GM12878 (cell line): ENCODE results near the gene PGAM1. TPM values are rescaled to one million over a fixed set of nuclear protein-coding genes. Genes with fewer than 3 reads are reported as not detected.
A peak's percentile ranks its signal among the peaks of the same experiment; 100 is the strongest.

ENCODE experiments used
- ATAC-seq: fragments of 200-7000 bp; cut with Tn5 transposase; 3 replicates; pipeline ENCODE4 v1.9.1; 2020; ENCODE audit warnings: mild to moderate bottlenecking, moderate library complexity
- BruUV-seq: library from RNA; stranded (reverse); fragments of 400-500 nt; replicated peaks from 2 replicates; lab custom pipeline; 2021; lab: Mats Ljungman, UMichigan
- CTCF ChIA-PET: fragments of 300-600 bp; sonication (Branson Sonifier 250); formaldehyde crosslinking; extraction: SDS; loops from one replicate; lab custom pipeline; 2021; ENCODE audit warnings: inconsistent platforms; lab: Yijun Ruan, JAX
- POLR2A ChIA-PET: fragments of 350-600 bp; formaldehyde crosslinking; extraction: SDS; loops from one replicate; lab custom pipeline; 2021; ENCODE audit warnings: inconsistent platforms; lab: Charles Lee
- RAD21 ChIA-PET: fragments of 300-600 bp; sonication (Branson Sonifier 250); formaldehyde crosslinking; loops from one replicate; lab custom pipeline; 2023; ENCODE audit warnings: antibody characterized with exemption; ENCODE audit not compliant: unreplicated experiment; lab: Charles Lee
- SMC1A ChIA-PET: fragments of 300-600 bp; sonication (Branson Sonifier 250); formaldehyde crosslinking; loops from one replicate; lab custom pipeline; 2023; ENCODE audit not compliant: unreplicated experiment, uncharacterized antibody; lab: Charles Lee
- DNase-seq: peaks from one replicate; pipeline ENCODE4 v3.0.0-alpha.2; 2011; ENCODE audit warnings: low read depth, low spot score
- FAIRE-seq: peaks from 3 replicates; lab custom pipeline; 2011; peaks lifted over from hg19 to GRCh38; lab: Jason Lieb, UNC
- H2AFZ ChIP-seq: 2 replicates; pipeline ENCODE4 v1.6.0; 2011; ENCODE audit warnings: low read depth, low read length, control low read depth; ENCODE audit not compliant: control insufficient read depth
- H3K27ac ChIP-seq: 2 replicates; pipeline ENCODE4 v1.5.1; 2011; ENCODE audit warnings: control low read depth; ENCODE audit not compliant: control insufficient read depth, insufficient read depth
- H3K27me3 ChIP-seq, 2 experiments: replicated peaks in 1 of 2; 2 replicates each; pipeline versions ENCODE4 v1.6.0 to v1.6.1; 2011; ENCODE audit warnings: low read length in 1 of 2; ENCODE audit not compliant: control insufficient read depth in 2 of 2, insufficient read depth in 2 of 2
- H3K36me3 ChIP-seq, 2 experiments: 2 replicates each; pipeline ENCODE4 v1.5.1; 2011; ENCODE audit warnings: low read length in 1 of 2; ENCODE audit not compliant: control insufficient read depth in 2 of 2, insufficient read depth in 2 of 2
- H3K4me1 ChIP-seq: 2 replicates; pipeline ENCODE4 v1.6.1; 2011; ENCODE audit warnings: mild to moderate bottlenecking, low read length, moderate library complexity, mixed read lengths; ENCODE audit not compliant: control insufficient read depth, insufficient read depth
- H3K4me2 ChIP-seq: 2 replicates; pipeline ENCODE4 v1.6.0; 2011; ENCODE audit warnings: control low read depth; ENCODE audit not compliant: control insufficient read depth, insufficient read depth
- H3K4me3 ChIP-seq: fragments of 200-600 bp; sonication (generic); 2 replicates; pipeline ENCODE4 v1.5.1; 2016
- H3K79me2 ChIP-seq: 2 replicates; pipeline ENCODE4 v1.6.0; 2011; ENCODE audit warnings: low read length; ENCODE audit not compliant: control insufficient read depth, insufficient read depth
- H3K9ac ChIP-seq: 2 replicates; pipeline ENCODE4 v1.8.0; 2011; ENCODE audit warnings: low read length, control low read depth, mixed read lengths; ENCODE audit not compliant: control insufficient read depth, insufficient read depth
- H3K9me3 ChIP-seq: replicated peaks from 3 replicates; pipeline ENCODE4 v1.5.1; 2011; ENCODE audit warnings: mild to moderate bottlenecking, low read length; ENCODE audit not compliant: control insufficient read depth, insufficient read depth
- H4K20me1 ChIP-seq: 2 replicates; pipeline ENCODE4 v1.6.0; 2011; ENCODE audit not compliant: control insufficient read depth, insufficient read depth
- POLR2AphosphoS2 ChIP-seq: IDR thresholded peaks from 2 replicates; pipeline ENCODE4 v1.6.1; 2011; ENCODE audit warnings: low read depth, mild to moderate bottlenecking, low read length, improper control_type of control experiment, moderate library complexity
- WRNIP1 ChIP-seq: IDR thresholded peaks from 2 replicates; pipeline ENCODE4 v1.6.1; 2011; ENCODE audit warnings: low read depth, low read length, improper control_type of control experiment, borderline replicate concordance
- WGBS: methylation state at CpG from one replicate; pipeline ENCODE4 v1.1.6; 2016; ENCODE audit warnings: low lambda C conversion rate; ENCODE audit not compliant: insufficient replicate concordance, insufficient coverage; ENCODE audit errors: missing lambda C conversion rate; 5-methylcytosine and 5-hydroxymethylcytosine counted together
- in situ Hi-C: fragments of 300-500 bp; cut with MboI; formaldehyde crosslinking; loops from 9 replicates; pipeline ENCODE4 v1.14.3; 2018; ENCODE audit warnings: mixed read lengths
- intact Hi-C: fragments of 100-400 bp; cut with micrococcal nuclease; formaldehyde crosslinking; loops from one replicate; pipeline ENCODE4 v1.14.2; 2022; ENCODE audit not compliant: unreplicated experiment
- polyA plus RNA-seq, 11 experiments: library from polyadenylated mRNA; depleted of rRNA in 4 of 11; unstranded in 6 of 11; stranded (reverse) in 5 of 11; fragments of >200 nt; fragmentation: Nextera tagmentation in 4 of 11; fragmentation: Illumina TruSeq in 1 of 11; extraction: Ambion mirVana in 4 of 11; extraction: Trizol in 1 of 11; gene quantifications; 1 replicate in 1 of 11; 2 replicates in 10 of 11; pipeline versions ENCODE4 v1.2.1 to v1.2.3, GENCODE V29; 2011 to 2016; ENCODE audit warnings: inconsistent platforms in 2 of 11, missing spikeins in 2 of 11, low read depth in 1 of 11
- total RNA-seq, 4 experiments: library from RNA; depleted of rRNA in 3 of 4; stranded (reverse); fragments of >200 nt in 3 of 4; fragmentation: Illumina TruSeq in 1 of 4; extraction: Trizol in 1 of 4; gene quantifications; 2 replicates each; pipeline versions ENCODE4 v1.2.1 to v1.2.3, GENCODE V29; 2013 to 2021
- TF ChIP-seq, protein P1 (sequence below): fragments of 150-350 bp; IDR thresholded peaks from 2 replicates; pipeline ENCODE4 v1.6.1; 2014; ENCODE audit warnings: mild to moderate bottlenecking, low read depth, low read length

PGAM1 gene
- total and polyA plus RNA-seq, 10 of the 15 experiments (the other 5 are each of a cell fraction or from before 2014, with no cell fraction given), result 115 to 1,362 (median 744) TPM

DNA sequence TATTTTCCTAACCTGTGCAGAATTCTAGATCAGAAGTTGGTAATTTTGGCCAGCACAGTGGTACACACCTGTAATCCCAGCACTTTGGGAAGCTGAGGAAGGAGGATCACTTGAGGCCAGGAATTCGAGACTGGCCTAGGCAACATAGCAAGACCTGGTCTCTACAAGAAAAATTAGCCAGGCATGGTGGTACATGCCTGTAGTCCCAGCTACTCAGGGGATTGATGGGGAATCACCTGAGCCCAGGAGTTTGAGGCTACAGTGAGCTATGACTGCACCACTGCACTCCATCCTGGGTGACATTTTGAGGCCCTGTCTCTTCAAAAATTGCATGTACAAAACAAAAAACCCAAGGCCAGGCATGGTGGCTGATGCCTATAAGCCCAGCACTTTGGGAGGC is 8.6 kb downstream of the PGAM1 start (continued):
- no peak for TF ChIP-seq WRNIP1

DNA sequence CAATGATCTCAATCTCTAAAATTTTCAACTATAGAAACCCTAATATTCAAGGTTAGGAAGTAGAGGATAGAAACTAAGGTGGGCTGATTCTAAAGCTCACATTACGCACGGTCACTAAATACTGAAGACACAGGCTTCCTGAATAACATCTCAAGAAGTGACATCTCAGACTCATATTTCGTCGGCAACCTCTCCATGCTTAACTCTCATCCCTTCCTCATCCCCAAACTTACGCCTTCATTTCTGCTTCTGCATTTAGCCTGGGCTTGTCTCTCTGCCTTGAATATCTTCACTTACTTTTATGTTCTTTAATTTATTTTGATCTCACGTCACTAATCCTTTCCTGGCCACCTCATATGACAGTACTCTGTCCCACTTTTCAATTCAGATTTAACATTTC is 9.2 kb downstream of the PGAM1 start:
- no peaks in the 10 kb centered on the region for H3K9me3 ChIP-seq
- H3K36me3 ChIP-seq, result peaks cover 9 to 33% of the 10 kb centered on the region in 2 experiments

More for the DNA sequence above, 9.2 kb downstream of the PGAM1 start:
- TF ChIP-seq POLR2AphosphoS2, result 0 out of 2 replicates have a peak, but pooled peaks have one; percentile 63
- TF ChIP-seq, protein P1, sequence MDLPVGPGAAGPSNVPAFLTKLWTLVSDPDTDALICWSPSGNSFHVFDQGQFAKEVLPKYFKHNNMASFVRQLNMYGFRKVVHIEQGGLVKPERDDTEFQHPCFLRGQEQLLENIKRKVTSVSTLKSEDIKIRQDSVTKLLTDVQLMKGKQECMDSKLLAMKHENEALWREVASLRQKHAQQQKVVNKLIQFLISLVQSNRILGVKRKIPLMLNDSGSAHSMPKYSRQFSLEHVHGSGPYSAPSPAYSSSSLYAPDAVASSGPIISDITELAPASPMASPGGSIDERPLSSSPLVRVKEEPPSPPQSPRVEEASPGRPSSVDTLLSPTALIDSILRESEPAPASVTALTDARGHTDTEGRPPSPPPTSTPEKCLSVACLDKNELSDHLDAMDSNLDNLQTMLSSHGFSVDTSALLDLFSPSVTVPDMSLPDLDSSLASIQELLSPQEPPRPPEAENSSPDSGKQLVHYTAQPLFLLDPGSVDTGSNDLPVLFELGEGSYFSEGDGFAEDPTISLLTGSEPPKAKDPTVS, result no peak
- TF ChIP-seq, all 136 proteins: peak for 1
- in situ Hi-C loops (no loop called here), intact Hi-C loops (no loop called here)
- ChIA-PET POLR2A (interaction anchor here (0.7 kb wide), 1 partner anchor 11 kb away, joined by 3 read pairs; no protein-coding TSS in a partner anchor), RAD21 (no interaction called here), CTCF (interaction anchor here (1.2 to 1.4 kb wide), 2 partner anchors 12 to 20 kb away, joined by 3 read pairs; no protein-coding TSS in a partner anchor), SMC1A (no interaction called here)
- ATAC-seq (no peak), DNase-seq (no peak), FAIRE-seq (no peak)
- WGBS, result 95% methylated on average over 6 of the region's 6 CpGs
- Histone ChIP-seq H3K9ac (no peak overlapping the region), H3K4me2 (no peak overlapping the region), H3K4me3 (no peak overlapping the region), H3K79me2 (peaks cover 10% of the 10 kb centered on the region), H3K27me3 (no peaks in the 10 kb centered on the region), H3K27ac (no peak overlapping the region), H2AFZ (no peak overlapping the region), H4K20me1 (peaks cover 8% of the 10 kb centered on the region; the same call in 1 of the 2 replicates), H3K4me1 (no peaks in the 10 kb centered on the region)
- no TSS peak for BruUV-seq
